PFSK-1 (cell line): ENCODE measurements around the gene CHIT1.

Source experiments
- POLR2AphosphoS5 ChIP-seq: IDR thresholded peaks from 2 replicates; pipeline ENCODE4 v1.6.1; 2012; ENCODE audit warnings: low read depth, mild to moderate bottlenecking, control low read depth, low read length, moderate library complexity
- REST ChIP-seq, 2 experiments: IDR thresholded peaks; 2 replicates each; pipeline versions ENCODE4 v1.6.1 to v1.8.0; 2011 to 2012; ENCODE audit warnings: low read depth in 2 of 2, low read length in 2 of 2, control low read depth in 1 of 2, inconsistent platforms in 1 of 2, mild to moderate bottlenecking in 1 of 2, moderate library complexity in 1 of 2; ENCODE audit not compliant: insufficient read depth in 1 of 2
- TAF1 ChIP-seq: IDR thresholded peaks from 2 replicates; pipeline ENCODE4 v1.6.1; 2012; ENCODE audit warnings: low read length, control low read depth, borderline replicate concordance; ENCODE audit not compliant: insufficient read depth

DNA sequence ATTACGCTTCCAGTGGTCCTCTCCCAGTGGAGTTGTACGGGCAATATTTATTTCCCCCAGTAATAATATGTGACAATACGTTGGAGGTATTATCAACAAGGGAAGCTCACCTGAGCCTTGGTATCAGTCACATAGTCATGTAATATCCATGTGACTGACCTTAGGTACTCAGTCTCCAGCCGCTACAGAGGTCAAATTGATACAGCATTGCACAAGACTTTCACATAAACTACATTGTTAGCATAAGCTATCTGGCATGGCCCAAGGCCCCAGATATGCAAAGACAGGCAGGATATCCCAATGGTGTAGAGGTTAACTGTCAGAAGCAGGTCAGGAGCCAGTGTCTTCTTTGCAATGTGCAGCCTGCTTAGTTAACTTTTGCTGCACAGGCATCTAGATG lies 15.3 kb upstream of the CHIT1 start:
- TF ChIP-seq POLR2AphosphoS5 (no peak), REST (IDR thresholded peaks at IDR 0.05; ENCODE audit: insufficient read depth in 1 of 2, low read depth in 2 of 2, low read length in 2 of 2) (no peak), TAF1 (no peak)
